SH-SY5Y (cell line): ENCODE data around the gene GOLIM4.

ENCODE experiments used
- GATA2 ChIP-seq: IDR thresholded peaks from 2 replicates; pipeline ENCODE4 v1.6.1; 2011; ENCODE audit warnings: mild to moderate bottlenecking, low read depth, low read length
- GATA3 ChIP-seq: IDR thresholded peaks from 2 replicates; pipeline ENCODE4 v1.6.1; 2011; ENCODE audit warnings: low read depth, mild to moderate bottlenecking, low read length, moderate library complexity

GOLIM4 gene

DNA sequence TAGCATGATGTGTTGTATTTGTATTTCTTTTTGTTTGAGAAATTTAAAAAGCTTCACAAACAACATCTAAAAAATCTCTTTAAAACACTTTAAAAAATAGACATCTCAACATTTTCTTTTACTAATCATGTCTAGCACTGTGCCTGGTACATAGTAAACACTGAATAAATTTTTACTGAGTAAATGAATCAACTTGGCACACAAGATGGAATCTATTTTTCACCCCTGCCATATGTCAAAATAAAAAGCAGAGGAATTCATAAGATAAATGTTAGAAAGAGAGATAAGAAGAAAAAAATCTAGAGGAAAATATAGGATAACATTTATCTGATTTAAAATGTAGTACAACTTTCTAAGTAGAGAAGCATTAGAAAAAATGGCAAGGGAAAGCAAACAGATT, 8.6 kb upstream of the GOLIM4 start:
- no peak for TF ChIP-seq GATA3
- no peak for TF ChIP-seq GATA2

DNA sequence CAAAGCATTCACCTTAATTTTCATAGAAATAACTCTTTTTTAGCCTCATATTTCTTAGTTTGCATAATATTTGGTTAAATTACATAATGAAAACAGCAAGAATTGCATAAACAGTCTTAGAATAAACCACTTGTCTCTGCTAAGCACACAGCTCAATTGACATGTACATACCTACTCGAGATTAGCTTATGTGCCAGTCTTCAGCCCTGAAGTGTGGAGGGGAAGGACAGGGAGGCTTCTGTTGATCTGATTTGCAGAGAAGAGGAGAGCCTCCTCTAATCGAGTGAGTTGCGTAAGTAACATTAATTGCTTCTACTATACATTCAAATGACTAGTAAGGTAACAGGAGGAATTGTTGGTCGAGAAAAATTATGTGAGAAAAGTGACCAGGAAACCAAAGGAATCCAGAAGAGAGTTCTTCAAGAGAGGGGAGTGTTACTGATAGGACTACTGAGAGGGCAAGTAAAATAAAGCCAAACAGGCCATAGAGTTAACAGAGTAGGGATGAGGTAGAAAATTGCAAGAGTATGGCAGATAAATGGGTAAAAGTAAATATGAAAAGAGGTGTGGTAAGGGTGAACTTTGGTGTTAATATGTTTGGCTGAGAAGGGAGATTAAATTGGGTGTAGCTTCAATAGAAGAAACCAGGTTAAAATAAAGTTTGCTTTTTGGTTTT, 7.1 kb upstream of the GOLIM4 start:
- TF ChIP-seq GATA2 = no peak
- no peak for TF ChIP-seq GATA3

DNA sequence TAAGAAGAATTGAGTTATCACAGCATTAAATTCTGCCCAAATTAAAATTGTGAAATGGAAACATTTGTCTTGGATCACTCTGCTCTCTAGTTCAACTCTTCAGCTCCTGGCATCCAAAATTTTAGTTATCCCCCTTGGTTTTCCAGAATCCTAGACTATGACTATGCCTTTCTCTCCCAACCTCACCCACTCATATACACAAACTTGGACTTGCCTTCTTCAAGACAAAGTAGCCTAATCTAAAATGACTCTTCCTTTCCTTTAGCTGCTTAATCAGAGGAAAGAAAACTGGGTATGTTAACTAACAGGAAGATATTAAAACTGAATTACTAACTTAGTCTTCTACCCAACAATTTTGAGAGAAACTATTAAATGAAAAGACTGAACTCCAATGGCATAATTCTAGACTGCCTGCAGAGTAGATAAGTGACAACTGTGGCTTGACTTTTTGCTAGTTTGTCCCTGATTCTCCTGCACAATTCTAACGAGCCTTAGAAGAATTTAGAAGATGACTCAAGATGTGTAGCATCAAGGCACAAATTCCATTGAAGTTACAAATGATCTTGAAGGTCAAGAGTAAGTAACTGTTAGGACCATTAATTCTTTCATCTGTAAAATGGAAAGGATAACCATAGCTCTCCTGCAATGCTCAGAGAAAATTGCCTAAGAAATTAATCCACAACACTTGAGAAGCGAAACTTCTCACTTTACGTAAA, 5.2 kb upstream of the GOLIM4 start:
- TF ChIP-seq GATA3 (no peak), GATA2 (no peak)

DNA sequence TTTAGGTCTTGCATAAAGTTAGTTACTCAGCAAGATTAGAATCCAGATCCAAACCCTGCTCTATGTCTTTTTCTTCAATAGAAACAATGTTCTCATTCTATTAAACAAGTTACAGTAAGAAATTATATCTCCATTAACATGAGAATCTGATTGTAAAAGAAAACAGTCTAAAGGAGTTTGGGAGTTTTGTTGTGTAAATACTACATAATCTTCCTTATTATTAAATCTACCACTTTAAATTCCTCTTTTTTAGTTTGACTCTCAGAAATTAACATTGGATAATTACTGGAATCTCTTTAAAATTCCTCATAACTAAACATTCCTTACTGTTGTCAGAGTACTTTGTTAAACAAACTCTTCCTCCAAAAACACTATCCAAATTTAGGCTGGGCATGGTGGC, 1.7 kb upstream of the GOLIM4 start:
- TF ChIP-seq GATA2 (no peak), GATA3 (no peak)

DNA sequence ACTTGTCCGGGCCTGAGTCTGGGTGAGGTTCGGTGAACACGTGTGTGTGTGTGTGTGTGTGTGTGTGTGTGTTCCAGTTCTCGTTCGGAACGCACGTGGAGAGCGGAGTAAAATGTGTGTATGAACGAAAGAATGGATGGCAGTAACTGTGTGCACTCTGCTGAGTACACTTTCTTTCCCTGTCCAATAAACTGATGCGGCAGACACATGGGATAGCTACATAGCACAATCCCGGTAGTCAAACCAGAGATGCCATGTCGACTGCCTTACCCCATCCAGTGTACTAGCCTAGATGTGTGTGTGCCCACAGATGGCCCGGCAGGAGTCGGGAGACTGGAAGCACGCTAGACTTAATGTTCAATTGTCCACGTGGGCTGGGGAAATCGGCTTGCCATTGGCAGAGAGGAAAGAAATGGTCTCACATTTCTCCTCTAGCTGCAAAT, 507 bp upstream of the GOLIM4 start:
- TF ChIP-seq GATA3 (no peak), GATA2 (no peak)

DNA sequence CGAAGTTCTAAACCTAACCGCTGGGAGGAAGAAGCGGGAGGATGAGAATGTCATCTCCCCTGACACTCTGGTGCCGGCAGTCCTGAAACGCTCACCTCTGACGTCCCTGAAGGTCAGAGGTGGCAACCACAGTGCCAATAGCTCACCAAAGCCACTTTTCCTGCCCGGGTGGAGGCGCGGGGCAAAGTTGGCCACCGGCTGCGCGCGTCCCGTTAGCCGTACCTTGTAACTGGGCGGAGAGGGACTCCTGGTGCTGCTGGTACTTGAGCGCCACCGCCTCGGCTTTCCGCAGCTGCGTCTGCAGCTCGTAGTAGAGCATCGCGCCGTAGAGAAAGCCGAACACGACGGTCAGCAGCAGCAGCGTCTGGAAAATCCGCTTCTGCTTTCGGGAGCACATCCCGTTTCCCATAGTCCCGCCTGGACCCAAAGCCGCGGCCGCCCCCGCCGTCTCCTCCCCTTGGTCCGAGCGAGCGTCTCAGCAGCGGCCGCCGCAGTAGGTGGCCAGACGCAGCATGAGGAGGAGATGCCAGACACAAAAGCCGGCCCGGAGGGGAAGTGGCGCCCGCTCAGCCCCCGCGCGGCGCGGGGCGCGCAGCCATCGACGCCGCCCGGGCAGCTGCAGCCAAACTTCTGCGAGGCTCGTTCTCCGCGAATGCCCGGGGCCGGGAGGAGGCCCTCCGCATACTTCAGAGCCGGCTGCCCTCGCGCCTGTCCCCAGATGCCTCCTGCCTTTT, 680 bp downstream of the GOLIM4 start:
- TF ChIP-seq GATA3 (no peak), GATA2 (no peak)

DNA sequence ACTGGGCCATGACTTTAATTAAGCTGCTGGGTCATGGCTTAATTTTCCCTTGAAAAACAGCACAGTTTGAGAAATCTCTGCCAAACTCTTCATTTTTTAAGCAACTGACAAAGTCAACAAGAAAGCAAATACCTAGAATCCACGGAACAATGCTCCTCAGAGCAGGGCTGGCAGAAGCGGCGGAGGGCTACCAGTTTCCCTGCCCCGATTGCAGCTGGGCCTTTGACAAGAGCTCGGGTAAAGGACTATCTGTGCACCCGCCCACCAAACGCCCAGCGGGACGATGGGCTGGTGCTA, 1.2 kb downstream of the GOLIM4 start:
- TF ChIP-seq GATA3 = no peak
- TF ChIP-seq GATA2 = no peak

DNA sequence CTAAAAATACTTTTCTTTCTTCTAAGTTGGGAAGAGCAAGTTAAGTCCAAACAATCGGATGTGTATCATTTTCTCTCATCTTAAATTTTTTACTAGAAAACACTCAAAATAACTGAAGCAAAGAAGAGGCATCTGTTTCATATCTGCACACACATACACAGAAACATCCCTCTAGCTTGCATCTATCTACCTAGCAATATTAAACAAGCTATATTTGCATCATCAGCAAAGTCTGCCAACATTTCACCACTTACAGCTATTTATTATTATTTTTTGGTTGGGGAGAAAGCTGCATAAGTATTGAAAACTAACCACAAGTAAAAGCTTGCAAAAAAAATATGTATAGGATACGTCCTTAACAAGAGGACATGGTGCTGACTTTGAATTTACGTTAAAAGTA, 1.9 kb downstream of the GOLIM4 start:
- TF ChIP-seq GATA3 = no peak
- TF ChIP-seq GATA2 = no peak

DNA sequence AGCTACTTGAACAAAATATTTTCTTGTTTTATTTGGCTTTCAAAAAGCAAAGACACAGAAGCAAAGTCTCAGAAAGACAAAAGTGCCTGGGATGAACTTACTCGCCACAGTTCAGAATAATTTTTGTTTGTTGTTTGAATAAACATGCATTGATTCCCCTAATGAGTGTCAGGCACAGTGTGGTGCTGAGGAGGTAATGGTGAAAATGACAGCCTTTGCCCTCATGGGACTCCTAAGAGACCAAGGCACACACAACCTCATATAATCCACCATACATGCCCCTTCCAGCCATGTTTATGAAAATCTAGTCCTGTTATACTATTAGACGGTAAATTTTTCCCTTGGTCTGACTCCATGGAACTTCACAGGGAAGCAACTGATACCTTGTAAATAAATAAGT, 2.5 kb downstream of the GOLIM4 start:
- TF ChIP-seq GATA2 = no peak
- TF ChIP-seq GATA3 = no peak

DNA sequence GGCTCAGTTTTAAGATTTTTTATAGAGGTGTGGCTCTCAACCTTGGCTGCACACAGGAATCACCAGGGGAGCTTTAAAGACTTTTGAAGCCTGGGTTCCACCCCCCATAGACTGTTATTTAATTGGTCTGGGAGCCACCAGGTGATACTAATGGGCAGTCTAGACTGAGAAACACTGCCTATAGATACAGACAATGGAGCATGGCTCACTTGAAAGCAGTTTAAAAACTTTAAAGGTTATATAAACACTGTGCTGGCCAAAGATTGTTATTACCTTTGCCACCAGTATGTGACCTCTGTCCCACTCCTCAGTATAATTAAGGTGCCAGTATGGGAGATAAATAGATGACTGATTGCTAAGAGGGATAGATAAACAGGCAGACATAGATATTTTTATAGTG, 3.8 kb downstream of the GOLIM4 start:
- TF ChIP-seq GATA2 (no peak), GATA3 (no peak)

DNA sequence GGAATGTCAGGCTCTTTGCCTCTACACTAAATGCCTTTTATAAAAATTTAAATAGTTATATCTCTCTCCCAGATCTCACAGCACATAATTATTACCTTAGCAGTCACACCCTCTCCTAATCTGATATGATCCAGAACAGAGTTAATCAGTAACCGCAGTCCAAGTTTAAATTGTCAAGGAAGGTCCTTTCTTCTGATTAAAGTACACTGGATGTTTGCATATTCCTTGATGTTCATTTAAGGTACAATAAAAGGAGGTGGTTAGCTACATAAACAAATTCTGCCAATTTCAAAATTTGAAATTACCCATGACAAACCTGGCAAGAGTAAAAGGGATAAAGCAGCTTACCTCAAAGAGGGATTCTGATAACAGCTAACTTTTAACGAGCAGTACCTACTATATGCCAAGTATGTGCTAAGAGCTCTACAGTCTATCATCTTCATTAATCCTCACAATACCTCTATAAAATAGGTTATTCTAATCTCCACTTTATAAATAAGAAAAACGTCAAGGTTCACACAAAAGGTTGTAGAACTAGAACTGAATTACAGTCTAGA, 4.3 kb downstream of the GOLIM4 start:
- TF ChIP-seq GATA3 = 0 out of 2 replicates have a peak, but pooled peaks have one; percentile 43
- no peak for TF ChIP-seq GATA2

DNA sequence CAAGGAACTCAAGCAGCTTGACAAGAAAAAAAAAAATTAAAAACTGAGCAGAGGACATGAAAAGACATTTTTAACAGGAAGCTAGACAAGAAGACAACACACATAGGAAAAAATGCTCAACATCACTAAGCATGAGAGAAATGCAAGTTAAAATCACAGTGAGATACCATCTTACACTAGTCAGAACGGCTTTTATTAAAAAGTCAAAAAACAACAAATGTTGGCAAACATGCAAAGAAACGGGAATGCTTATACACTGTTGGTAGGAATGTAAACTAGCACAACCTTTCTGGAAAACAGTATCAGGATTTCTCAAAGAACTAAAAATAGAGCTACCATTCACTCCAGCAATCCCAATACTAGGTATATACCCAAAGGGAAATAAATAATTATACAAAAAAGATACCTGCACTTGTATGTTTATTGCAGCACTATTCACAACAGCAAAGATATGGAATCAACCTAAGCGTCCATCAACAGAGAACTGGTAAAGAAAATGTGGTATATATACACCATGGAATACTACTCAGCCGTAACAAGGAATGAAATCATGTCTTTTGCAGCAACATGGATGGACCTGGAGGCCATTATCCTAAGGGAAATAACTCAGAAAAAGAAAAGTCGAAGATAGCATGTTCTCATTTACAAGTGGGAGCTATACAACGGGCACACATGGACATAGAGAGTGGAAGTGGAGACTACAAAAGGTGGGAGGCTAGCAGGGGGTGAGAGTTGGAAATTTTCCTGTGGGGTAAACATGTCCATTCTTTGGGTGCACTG, 5.2 kb downstream of the GOLIM4 start:
- no peak for TF ChIP-seq GATA3
- TF ChIP-seq GATA2 = no peak

DNA sequence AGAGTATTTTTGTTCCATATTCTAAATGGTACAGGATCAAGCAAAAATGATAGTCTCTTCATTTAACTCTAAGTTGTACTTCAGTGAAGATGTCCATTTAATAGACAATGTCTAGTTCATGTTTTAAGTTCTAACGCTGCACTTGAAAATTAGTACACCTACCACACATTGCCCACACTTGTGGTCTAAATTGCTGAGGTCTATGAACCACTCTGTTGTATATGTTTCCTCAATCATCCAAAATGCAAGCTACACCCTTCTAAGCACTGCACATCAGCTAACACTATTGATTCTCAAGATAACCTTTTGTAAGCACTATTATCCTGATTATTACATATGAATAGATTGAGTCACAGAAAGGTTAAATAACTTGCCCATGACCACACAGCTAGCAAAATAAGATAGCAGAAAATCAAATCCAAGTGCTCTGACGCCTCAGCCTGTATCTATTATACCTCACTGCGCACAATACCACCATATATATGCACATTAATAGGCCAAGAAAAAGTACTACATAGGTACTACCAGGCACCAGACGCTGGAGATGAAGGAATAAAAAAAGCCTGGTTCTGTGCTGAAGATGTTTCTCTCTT, 6.4 kb downstream of the GOLIM4 start:
- no peak for TF ChIP-seq GATA3
- no peak for TF ChIP-seq GATA2
